GM18502 (cell line): ENCODE results near the gene MBD2.

Experiments used
- ATAC-seq: cut with Tn5 transposase; IDR thresholded peaks from one replicate; pipeline ENCODE4 v1.9.1; 2021; ENCODE audit warnings: mild to moderate bottlenecking; ENCODE audit not compliant: unreplicated experiment, poor library complexity

Gene MBD2

DNA sequence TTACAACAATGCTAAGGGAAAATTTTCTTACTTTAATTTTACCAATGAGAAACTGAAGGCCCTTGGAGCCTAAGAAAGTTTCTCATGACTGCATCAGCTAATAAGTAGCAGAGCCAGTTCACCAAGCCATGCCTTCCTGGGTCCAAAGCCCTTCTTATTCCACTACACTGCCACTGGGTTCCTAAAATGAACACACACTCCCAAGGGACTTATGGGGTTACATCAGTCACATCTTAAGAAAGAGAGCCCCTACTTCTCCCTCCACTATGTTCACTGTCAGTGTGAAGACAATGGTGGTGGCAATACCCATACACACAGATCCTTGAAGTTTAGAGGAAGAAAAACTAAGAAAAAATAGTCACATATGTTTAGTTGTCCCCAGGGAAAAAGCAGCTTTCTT, 20.6 kb downstream of the MBD2 start:
- peak; percentile 49 for ATAC-seq

DNA sequence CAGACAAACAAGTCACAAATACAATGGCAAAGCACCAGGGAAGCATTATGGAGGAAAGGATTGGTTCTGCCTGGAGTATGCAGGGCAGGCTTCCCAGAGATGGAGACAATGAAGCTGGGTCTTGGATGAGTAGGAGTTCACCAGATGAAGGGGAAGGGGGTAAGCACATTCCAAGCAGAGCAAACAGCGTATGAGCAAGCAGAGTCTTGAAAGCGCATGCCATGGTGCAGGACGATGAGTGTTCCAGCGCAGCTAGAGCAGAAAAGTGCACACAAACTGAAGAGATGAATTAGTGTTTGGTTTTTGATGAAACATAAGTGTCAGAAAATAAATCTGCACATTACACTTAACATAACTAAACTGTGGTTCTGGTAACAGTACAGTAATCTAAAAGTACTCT, 21.6 kb downstream of the MBD2 start:
- no peak for ATAC-seq

DNA sequence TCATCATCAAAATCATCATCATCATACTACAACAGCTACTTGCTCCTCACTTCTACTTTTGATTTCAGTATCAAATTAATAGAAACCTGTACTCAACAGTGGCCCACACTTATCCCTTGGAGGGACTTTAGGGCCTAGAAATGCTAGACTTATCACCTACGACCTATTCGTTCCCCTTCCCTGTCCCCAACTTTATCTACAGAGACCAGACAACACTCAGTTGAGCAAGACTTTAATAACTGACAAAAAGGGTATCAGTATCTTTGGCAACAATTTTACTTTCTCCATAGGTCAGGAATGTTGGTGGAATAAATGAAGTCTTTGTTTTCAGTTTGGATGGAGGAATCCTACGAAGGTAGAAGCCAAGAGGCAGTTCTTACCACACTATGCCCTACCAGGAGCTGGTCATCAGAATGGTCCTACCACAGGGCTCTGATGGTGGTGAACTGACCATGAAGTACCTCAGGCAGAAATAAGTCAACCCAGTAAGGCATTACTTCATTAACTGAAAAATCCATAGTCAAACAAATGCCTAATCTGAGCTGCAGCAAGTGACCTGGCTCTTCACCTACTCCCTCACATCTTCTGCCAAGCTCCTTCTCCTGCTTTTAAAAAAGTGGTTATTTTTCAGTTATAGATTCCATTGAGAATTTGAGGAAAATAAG, 26.6 kb downstream of the MBD2 start:
- ATAC-seq = no peak

DNA sequence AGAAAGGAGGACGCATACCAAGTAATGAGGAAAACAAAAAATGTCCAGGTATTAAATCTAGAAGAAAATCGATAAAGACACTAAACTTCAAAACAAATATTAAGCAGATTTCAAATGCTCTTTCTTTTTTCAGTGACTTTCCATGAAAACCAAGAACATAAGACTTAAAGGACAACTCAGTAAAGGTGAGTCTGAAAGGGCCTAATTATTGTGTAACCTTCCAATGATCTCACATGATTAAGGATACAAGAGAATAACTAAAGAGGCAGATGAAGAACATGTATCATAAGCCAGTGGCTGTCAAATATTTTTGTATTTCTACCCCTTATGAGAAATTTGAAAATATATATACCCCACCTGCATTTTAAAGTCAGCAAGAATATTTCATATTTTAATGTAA, 30.7 kb downstream of the MBD2 start:
- ATAC-seq = no peak

DNA sequence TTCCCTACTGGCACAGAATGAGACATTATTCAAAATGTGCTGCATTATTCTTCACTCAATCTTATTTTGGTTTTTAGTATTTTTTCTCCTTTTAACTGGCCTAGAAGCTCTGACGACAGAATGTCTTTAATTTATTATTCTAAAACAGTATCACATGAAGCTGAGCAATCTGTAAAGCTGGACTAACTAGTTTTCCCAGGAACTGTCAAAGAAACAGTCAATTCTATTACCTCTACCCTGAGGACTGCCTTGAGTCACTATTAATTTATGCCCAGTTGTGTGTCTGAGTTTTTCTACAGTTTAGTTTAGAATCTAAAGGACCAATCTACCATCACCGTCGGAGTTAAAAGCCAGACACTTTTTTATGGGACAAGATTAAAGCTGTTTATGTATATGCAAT, 31.6 kb downstream of the MBD2 start:
- ATAC-seq = no peak

DNA sequence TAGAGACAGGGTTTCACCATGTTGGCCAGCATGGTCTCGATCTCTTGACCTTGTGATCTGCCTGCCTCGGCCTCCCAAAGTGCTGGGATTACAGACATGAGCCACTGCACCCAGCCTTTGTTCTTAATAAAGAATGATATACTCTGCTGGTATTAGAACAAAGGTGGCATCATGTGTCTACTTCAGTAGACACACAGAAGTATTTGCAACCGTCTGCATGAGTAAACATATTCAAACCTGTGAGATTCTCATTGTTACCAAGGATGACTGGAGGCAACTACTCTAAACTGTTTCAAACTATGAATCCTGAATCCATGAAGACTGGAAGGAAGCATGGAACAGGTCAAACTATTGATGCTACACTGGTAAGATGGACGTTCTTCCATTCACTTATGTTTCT, 32.1 kb downstream of the MBD2 start:
- no peak for ATAC-seq

DNA sequence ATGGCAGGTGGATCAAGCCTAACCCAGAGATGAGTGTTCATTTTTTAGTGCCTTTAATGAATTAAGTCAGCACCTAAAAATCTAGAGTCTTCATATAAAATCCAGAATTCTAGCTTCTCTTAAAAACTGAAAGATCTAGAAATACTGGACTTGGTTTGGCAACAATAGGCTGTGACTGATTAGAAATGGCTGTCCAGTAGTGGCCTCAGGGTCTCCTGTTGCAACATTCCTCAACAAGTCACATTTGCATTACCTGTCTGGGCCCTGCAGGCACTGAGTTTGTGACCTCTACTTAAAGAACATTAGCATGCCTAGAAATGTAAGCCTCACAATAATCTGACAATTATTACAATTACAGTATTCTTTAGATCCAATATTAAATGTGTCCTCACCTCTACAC, 33.1 kb downstream of the MBD2 start:
- no peak for ATAC-seq

DNA sequence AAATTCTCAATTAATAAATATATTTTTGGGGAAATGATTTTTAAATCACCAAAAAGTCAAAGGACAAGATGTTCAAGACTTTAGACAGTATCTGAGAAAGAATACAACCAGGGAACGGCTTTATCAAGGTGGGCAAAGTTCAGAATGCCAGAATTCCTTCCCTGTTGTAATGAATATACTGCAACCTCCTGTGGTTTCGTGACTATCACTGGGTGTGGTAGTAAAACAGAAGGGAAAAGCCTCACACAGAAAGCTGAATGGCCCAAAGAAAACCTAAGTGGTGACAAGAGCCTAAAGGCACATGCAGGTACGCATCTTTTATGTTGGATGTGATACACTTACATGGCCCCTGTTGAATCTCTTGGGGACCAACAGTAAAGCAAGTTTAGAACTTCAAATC, 37.1 kb downstream of the MBD2 start:
- ATAC-seq = no peak

DNA sequence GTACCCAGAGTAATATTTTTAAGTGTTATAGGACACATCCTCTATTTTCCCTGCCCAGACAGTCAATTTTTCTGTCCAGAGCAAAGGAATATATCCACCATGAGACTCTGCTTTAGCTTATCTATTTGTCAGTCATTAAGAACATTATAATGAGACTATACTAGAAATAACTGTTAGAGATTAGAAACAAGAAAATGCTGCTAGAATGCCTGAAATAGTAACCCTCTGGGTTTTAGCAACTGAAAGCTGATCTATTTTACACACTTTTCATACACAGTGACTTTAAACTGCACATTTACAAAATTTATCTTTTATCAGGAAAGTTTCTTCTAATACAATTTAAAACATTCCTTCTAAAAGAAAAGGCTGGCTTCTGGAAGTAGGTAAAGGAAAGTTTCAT, 39.6 kb downstream of the MBD2 start:
- ATAC-seq = no peak

DNA sequence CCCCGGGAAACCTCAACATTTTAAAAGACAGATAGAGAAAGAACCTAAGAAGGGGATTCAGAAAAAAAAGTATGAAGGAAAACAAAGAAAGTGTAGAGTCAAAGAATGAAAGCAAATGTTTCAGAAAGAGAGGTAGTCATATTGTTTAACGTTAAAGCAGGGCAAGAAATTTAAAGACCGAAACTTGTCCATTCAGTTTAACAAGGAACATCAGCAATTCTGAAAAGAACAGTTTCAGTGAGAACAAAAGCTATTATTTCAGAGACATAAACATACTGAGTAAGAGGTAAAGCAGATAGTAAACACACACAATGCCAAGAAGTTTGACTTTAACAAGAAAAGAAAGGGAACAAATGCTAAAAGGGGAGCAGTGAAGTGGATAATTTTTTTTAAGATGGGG, 41.1 kb downstream of the MBD2 start:
- no peak for ATAC-seq

DNA sequence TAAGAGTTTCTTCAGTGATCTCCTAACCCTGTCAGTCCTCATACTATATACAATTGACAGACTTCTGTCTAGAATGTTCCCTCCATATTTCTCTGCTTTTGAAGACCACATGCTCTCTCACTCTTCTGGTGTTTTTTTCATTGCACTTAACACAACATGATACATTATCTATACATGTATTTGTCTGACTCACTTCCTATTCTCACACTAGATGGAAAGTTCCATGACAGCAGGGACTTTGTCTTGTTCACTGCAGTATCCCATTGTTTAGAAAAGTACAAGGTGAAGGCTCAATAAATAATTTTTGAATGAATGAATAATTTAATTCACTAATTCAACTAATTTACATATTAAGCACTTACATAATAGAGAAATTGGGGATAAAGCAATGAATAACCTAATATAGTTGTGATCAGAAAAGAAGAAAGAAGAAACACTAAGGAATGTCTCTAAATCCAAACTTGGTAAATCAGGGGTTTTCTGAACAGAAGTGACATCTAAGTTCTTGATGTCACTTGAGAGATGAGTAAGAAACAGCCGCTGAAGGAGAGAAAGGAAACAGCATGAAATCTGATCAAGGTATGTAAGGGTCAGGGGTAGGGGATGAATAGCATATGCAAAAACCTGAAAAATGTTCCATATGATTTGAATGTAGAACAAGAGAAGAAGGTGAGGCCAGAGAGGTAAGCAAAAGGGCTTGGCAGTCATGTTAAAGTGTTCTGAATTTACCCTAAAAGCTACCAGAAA, 42.4 kb downstream of the MBD2 start:
- ATAC-seq = peak; percentile 85

DNA sequence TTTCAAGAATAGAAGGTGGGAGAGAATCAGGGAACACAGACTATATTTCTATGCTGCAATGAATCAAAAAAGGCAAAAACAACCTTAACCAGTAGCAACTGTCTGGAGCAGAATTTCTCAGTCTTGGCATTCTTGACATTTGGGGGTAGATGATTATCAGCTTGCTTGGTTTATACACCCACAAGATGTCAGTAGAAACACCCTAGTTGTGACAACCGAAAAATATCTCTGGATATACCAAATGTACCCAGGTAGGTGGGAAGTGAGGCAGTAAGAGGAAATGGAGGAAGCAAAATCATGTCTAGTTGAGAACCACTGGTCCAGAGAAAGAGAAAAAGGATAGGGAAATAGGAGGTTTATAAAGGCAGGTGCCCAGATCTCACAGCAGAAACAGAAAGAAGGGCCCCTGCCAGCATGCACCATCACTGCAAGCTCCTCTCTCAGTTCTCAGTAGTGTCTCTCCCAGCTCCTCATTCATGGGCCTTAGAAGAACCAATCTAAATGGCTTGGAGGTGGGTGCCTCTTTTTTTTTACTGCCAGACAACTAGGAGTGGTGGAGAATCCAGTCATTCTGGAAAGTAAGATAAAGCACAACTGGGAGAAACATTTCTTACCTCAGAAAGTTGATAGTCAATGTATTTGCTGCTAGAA, 50.4 kb downstream of the MBD2 start:
- peak; percentile 66 for ATAC-seq

DNA sequence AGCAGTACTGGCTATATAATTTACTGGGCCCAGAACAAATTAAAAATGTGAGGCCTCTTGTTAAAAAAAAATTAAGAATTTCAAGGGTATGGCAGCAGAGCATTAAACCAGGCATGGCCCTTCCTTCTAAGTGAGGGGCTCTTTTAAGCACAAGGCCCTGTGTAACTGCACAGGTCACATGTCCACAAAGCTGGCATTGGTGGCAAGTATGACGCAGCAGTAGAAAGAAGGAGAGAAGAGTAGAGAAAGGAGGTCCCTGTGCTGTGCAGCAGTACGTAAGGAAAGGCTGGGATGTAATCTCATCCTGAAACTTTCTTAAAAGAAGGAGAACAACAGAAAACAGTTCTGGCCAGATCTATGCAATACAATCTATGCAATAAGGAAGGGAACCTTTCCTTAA, 51.2 kb downstream of the MBD2 start:
- ATAC-seq = no peak

DNA sequence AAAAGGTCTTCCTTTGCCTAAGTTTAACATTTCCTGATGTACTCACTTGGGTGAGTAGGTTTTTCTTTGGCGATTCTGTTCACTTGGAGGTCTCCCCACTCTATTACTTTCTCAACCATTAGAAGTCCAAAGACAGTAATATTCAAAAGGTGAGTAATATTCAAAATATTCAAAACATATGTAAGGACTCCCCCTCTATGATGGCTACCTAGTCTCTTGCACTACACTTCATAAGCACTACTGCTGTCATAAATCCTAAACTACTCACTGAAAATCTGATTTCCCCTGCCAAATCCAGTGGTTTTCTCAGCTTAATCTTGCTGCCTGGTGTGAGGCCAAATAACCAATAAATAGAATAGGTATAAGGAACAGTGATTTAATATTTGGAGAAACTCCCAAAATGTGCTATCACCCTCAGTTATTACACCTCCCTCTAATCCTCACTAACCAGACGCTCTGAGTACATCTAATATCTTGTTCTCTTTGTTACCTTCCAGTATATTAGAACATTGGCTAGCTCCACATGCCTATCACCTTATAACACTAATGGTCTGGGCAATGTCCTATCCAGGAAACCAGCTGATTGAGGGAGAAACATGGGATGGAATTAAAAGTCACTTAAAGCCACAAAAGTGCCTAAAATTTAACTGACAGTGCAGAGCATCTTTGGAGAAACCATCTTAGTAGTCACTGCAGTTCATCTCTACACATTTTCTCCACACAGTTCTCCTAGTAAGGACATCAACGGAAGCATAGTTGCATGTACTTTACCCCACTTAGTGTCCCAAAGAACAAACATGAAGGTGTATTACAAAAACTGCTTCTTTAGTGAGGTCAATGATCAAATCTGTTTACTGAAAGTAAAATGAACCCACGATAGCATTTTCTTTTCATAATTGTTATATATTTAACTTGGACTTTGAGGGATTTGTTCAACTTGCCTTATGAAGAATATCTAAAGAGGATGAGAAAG, 54.8 kb downstream of the MBD2 start:
- no peak for ATAC-seq

DNA sequence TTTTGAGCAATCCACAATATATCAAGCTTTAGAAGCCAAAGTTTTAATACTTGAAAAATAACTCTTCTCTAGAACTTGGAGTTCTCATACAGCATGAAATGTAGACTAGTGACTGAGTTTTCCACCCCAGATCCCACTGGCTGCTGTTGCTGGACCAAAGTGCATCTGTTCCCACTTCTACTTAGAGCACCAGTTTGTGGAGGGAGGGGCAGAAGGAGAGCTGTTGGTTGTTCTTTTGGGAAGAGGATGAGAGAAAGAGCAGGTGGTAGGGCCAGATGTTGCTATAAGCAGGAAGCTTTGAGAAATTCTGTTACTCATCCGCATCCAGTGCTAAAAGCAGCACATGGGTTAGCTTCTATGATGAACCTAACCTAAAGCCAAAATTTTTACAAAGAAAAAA, 59.0 kb downstream of the MBD2 start:
- ATAC-seq = no peak

DNA sequence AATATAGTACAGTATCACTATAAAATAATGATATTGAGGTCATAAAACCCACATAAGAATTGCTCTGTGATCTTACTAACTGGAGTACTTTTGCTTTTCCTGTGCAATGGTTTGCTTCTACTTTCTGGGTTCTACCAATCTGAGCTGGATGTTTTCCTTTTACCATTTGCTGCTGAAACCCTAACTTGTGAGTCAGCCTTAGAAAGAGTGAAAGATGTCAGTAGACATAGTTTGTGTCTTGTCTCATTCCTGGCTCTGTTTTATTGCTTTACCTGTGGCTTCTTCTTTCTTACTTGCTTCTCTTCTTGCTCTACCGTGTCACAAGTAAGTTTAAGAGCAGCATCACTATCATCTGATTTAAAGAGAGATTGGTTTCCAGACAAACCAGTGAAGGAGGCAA, 61.0 kb downstream of the MBD2 start:
- no peak for ATAC-seq

DNA sequence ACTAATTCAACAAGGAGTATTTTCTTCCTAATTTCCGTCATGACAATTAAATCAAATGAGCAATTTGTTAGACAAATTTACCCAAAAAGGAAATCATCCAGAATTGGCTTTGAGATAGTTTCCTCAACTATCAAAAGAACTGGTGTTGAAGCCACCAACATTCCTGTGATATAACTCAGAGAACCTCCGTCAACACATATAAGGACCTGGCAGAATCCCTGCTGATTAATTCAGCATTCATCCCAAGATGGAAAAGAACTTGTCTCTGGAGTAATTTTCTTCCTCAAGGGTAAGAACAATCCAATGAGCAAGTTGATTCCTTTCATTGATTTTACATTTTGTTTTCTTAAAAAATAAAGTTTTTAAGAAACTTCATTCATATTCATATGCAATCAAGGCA, 62.0 kb downstream of the MBD2 start:
- ATAC-seq = no peak

DNA sequence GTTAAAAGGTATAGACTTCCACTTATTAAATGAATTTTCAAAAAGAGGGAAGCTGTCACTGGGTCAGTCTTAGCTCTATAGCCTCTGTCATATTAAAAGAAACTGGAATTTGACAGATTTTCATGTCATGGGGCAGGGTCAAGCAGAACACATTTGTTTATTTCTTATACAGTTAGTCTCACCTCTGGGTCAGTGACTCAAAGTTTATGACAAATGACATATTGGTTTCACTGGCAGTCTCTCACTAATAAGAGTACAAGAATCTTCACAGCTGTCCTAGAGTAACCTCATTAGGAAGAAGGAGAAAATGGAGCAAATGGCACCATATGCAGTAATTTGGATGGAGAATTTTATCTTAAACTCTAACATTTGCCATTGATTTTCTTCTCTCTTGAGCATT, 63.2 kb downstream of the MBD2 start:
- no peak for ATAC-seq

DNA sequence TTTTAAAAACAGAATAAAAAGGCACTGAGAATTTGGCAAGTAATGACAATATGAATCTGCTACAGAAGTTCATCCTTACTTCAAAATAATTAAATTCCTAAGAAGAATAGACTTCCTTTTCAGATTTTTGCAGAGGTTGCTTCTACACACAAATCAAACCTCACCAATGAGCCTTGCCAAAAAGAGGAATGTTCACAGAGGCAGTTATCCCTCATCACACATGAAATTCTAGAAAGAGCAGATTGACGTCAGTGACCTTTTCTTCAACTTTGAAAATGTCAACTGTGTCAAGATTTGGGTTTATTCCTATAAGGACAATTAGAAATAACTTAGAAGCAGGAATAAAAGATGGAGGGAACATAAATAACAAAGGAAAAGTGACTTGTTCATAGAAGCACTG, 64.6 kb downstream of the MBD2 start:
- ATAC-seq = no peak

DNA sequence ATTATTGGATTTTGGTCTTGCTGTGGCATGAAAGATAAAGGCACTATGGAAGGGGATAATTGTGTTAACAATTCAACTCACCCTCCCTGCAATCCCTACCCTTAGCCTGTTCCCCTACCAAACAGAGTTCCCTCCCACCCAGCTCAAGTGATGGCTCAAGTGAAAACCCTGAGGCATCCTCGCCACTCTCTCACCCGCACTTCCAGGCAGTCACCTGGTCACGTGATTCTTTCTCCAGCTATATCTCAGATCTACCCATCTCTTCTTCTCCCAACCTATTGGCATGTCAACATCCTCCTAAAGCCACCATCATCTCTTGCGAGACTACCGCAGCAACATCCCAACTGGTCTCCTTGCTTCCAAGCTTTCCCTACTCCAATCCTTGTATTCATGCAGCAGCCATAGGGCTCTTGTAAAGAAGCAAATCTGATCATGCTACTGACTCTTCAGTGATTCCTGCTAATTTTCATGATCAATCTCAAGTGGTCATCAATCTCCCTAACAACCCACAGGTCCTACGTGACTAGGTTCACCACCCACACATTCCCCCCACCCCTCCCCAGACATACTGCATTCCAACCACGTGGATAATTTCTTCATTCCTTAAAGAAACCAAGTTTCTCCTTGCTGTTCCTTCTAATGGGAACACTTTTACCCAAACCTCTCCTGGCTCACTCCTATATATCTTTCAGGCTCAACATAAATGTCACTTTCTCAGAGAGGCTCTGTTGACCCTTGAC, 66.7 kb downstream of the MBD2 start:
- ATAC-seq = no peak
